Heart left ventricle (tissue), 16 donors: ENCODE results near the gene ASB2. TPM values are rescaled to one million over a fixed set of nuclear protein-coding genes. Genes with fewer than 3 reads are reported as not detected.
A peak's percentile ranks its signal among the peaks of the same experiment; 100 is the strongest.

Source experiments
- ATAC-seq, 4 donors: fragments of 200-7000 bp; cut with Tn5 transposase; one replicate each; pipeline ENCODE4 v1.9.1; 2020 to 2022; ENCODE audit warnings: moderate library complexity in 4 of 4, mild to moderate bottlenecking in 3 of 4, moderate number of reproducible peaks in 1 of 4
- DNase-seq, 5 donors: peaks; one replicate each; pipeline ENCODE4 v3.0.0-alpha.2; 2020
- H3K27ac ChIP-seq, 12 donors: fragments of 200-600 bp; sonication (generic) in 4 of 12; one replicate each; pipeline versions ENCODE4 v1.5.0 to v1.8.0; 2016 to 2022; ENCODE audit warnings: mild to moderate bottlenecking in 2 of 12
- H3K27me3 ChIP-seq, 9 donors: fragments of 200-600 bp; sonication (generic) in 2 of 9; one replicate each; pipeline versions ENCODE4 v1.5.1 to v1.8.0; 2016 to 2022; ENCODE audit warnings: mild to moderate bottlenecking in 3 of 9
- H3K36me3 ChIP-seq, 9 donors: fragments of 200-600 bp; sonication (generic) in 2 of 9; one replicate each; pipeline versions ENCODE4 v1.5.0 to v1.8.0; 2018 to 2022; ENCODE audit warnings: mild to moderate bottlenecking in 2 of 9
- H3K4me1 ChIP-seq, 12 donors: fragments of 200-600 bp; sonication (generic) in 4 of 12; one replicate each; pipeline versions ENCODE4 v1.5.0 to v1.8.0; 2016 to 2022; ENCODE audit warnings: mild to moderate bottlenecking in 3 of 12
- H3K4me3 ChIP-seq, 12 donors: fragments of 200-600 bp; sonication (generic) in 4 of 12; one replicate each; pipeline versions ENCODE4 v1.5.0 to v1.8.0; 2017 to 2022; ENCODE audit warnings: mild to moderate bottlenecking in 9 of 12, moderate library complexity in 4 of 12
- H3K9me3 ChIP-seq, 12 donors: fragments of 200-600 bp; sonication (generic) in 4 of 12; one replicate each; pipeline versions ENCODE4 v1.5.0 to v1.8.0; 2016 to 2022; ENCODE audit warnings: mild to moderate bottlenecking in 1 of 12
- POLR2A ChIP-seq, 2 donors: fragments of 450-650 bp; IDR thresholded peaks; one replicate each; pipeline ENCODE4 v1.6.1; 2017; ENCODE audit warnings: antibody characterized with exemption in 2 of 2, mild to moderate bottlenecking in 2 of 2, moderate library complexity in 2 of 2
- WGBS, 4 donors: extraction: QIAGEN DNeasy Blood & Tissue Kit in 2 of 4; methylation state at CpG; one replicate each; pipeline versions ENCODE4 v1.1.5 to v1.1.7; 2013 to 2018; 5-methylcytosine and 5-hydroxymethylcytosine counted together
- intact Hi-C, 10 donors: fragments of 100-400 bp; cut with DNase I; formaldehyde crosslinking; loops; one replicate each; pipeline versions ENCODE4 v1.11.1 to v1.14.2; 2022
- polyA plus RNA-seq, 2 donors: library from polyadenylated mRNA; stranded (reverse); fragments of 200-250 nt; gene quantifications; one replicate each; pipeline ENCODE4 v1.2.3, GENCODE V29; 2013
- total RNA-seq, 9 donors: library from RNA; depleted of rRNA in 2 of 9; stranded (reverse); fragments of >200 nt in 2 of 9; fragmentation: NEBNext Ultra II Directional in 3 of 9; extraction: Animal tissue kit (Norgen Biotek cat#: 25700) in 3 of 9; gene quantifications; one replicate each; pipeline versions ENCODE4 v1.1.0 to v1.2.4, GENCODE V29; 2016 to 2023
- TF ChIP-seq, protein P1 (sequence below), 12 donors: fragments of 200-600 bp; sonication (generic) in 4 of 12; IDR thresholded peaks; one replicate each; pipeline versions ENCODE4 v1.5.0 to v1.8.0; 2018 to 2022; ENCODE audit warnings: antibody characterized with exemption in 12 of 12, mild to moderate bottlenecking in 5 of 12
- donor health status: ischemic (EF 13 %, LVEDD 7.1; RV severe dilation, severe dysfunction).
- donor health status: healthy with polysubstance abuse.
- donor health status: DM: no; HTN: yes; CAD: no.
- donor health status: DM: no; HTN: no; CAD: no.
- donor health status: ischemic (EF 25% LVEDD 6.9; RV normal size, moderate dysfunction).
- donor health status: ischemic (EF 25% LVEDD 5.7; RV mildly dilated, moderate dysfunction).
- donor health status: healthy.
- donor health status: DM: yes; HTN: yes; CAD: no.
- donor health status: ischemic (EF 35%, LVEDD 5.7; RV mildly dilated, moderate dysfunction).
- donor health status: nonischemic (EF 11% LVEDD 7.7; RV severe dilation, severe dysfunction).
- donor health status: DM: yes; HTN: yes; CAD: no.
- donor health status: PGD.
- donor health status: ischemic (EF 29% LVEDD 5.4; RV normal size, mild dysfunction).
- donor health status: nonischemic (EF 23%, LVEDD 6.1; RV moderate dilation, normal function).

ASB2 gene
- total and polyA plus RNA-seq, 11 donors = 22.4 to 411 (median 166) TPM

DNA sequence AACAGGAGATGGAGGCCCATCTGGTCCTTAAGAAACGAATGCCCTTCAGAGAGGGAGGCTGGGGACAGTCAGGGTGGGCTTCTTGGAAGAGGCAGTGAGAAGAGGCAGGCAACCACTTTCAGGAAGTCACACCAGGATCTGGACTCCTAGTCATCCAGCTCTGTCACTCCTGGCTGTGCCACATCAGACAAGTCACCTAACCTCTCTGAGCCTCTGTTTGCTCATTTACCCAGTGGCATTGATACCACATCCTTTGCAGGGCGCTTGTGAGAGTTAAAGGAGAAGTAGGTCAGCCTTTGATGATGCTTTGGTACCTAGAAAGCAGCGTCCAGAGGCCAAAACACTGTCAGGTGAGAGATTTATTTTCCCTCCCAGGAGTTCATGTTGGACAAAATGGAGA is 31.9 kb upstream of the ASB2 start:
- Histone ChIP-seq H3K27ac (no peak overlapping the region), H3K27me3 (peaks cover 0 to 7% (median 0%) of the 10 kb centered on the region in 9 donors), H3K36me3 (no peaks in the 10 kb centered on the region), H3K4me1 (peaks cover 0 to 5% (median 0%) of the 10 kb centered on the region in 12 donors), H3K4me3 (no peak overlapping the region), H3K9me3 (no peaks in the 10 kb centered on the region)
- no peak for TF ChIP-seq POLR2A (IDR thresholded peaks at IDR 0.05)
- 70 to 83% (median 78%) methylated on average over 3 of the region's 3 CpGs for WGBS, 4 donors
- intact Hi-C loops = loop anchor here in 2 of 10 donors (10.0 kb wide), 1 partner anchor 353 kb away; no protein-coding TSS in a partner anchor
- no peak for ATAC-seq
- DNase-seq = no peak

DNA sequence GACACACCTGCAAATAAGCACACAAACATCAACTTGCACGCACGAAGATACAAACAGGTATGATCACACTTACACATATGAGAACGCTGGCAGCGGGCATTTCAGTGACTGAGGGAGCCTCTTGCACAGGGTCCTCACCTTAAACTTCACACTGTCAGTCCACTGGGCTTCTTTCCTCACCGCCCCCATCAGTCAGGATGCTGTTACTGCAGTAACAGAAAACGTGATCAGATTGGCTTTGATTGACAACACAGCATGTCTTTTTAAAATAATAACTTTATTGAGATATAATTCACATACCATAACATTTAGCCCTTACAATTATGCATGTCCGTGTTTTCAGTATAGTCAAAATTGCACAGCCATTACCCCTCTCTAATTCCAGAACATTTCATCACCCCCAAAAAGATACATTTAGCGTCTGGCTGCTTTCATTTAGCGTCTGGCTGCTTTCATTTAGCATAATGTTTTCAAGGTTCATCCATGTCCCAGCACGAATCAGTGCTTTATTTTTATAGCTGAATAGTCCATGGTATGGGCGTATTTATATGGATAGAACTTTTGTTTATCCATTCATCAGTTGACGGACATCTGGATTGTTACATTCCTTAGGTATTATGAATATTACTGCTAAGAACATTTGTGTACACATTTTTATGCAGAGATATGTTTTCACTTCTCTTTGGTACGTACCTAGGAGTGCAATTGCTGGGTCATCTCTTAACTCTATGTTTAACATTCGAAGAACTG is 29.1 kb upstream of the ASB2 start:
- no peak for DNase-seq
- no peaks in the 10 kb centered on the region for H3K36me3 ChIP-seq
- H3K27ac ChIP-seq = no peak overlapping the region
- peaks cover 0 to 12% (median 2%) of the 10 kb centered on the region in 12 donors for H3K4me1 ChIP-seq
- intact Hi-C loops = loop anchor here in 2 of 10 donors (10.0 kb wide), 1 partner anchor 351 kb away; no protein-coding TSS in a partner anchor
- no peaks in the 10 kb centered on the region for H3K9me3 ChIP-seq
- no peak for ATAC-seq
- WGBS, 4 donors = 49 to 57% (median 54%) methylated on average over 14 of the region's 14 CpGs
- peaks cover 0 to 5% (median 0%) of the 10 kb centered on the region in 9 donors for H3K27me3 ChIP-seq
- H3K4me3 ChIP-seq = no peak overlapping the region
- no peak for TF ChIP-seq POLR2A (IDR thresholded peaks at IDR 0.05)
- TF ChIP-seq, protein P1, sequence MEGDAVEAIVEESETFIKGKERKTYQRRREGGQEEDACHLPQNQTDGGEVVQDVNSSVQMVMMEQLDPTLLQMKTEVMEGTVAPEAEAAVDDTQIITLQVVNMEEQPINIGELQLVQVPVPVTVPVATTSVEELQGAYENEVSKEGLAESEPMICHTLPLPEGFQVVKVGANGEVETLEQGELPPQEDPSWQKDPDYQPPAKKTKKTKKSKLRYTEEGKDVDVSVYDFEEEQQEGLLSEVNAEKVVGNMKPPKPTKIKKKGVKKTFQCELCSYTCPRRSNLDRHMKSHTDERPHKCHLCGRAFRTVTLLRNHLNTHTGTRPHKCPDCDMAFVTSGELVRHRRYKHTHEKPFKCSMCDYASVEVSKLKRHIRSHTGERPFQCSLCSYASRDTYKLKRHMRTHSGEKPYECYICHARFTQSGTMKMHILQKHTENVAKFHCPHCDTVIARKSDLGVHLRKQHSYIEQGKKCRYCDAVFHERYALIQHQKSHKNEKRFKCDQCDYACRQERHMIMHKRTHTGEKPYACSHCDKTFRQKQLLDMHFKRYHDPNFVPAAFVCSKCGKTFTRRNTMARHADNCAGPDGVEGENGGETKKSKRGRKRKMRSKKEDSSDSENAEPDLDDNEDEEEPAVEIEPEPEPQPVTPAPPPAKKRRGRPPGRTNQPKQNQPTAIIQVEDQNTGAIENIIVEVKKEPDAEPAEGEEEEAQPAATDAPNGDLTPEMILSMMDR (IDR thresholded peaks at IDR 0.05) = peak in 5 of 12 donors; percentile 17 to 44 (median 32)

DNA sequence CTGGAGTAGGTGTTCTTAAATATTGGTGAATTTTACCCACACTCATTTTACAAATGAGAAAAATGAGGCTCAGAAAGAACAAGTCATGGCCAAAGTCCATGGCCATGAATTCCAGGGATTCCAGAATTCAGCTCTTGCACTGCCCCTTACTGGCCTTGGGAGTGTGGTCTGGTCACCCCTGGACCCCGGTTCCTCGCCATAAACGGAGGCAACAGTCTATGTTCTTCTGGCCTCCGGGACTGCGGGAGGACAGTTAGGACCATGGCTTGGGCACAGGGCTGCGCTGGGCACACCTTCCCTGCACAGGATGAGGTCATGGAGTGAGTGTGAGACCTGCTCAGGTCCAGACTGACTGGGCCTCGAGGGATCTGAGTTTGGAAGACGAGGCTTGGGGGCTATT is 27.6 kb upstream of the ASB2 start:
- H3K27ac ChIP-seq = no peak overlapping the region
- no peak for TF ChIP-seq POLR2A (IDR thresholded peaks at IDR 0.05)
- TF ChIP-seq, protein P1 (IDR thresholded peaks at IDR 0.05) = no peak
- ATAC-seq (peak in 1 of 4 donors; percentile 11), DNase-seq (no peak)
- H3K4me1 ChIP-seq = peaks cover 0 to 11% (median 3%) of the 10 kb centered on the region in 12 donors
- no peak overlapping the region for H3K4me3 ChIP-seq
- H3K36me3 ChIP-seq = no peaks in the 10 kb centered on the region
- H3K9me3 ChIP-seq = no peaks in the 10 kb centered on the region
- 71 to 91% (median 78%) methylated on average over 6 to 8 of the region's 8 CpGs for WGBS, 4 donors
- peaks cover 0 to 4% (median 0%) of the 10 kb centered on the region in 9 donors for H3K27me3 ChIP-seq
- intact Hi-C loops = loop anchor here in 4 of 10 donors (5.0 to 10.0 kb wide), 3 partner anchors 62 to 349 kb away; no protein-coding TSS in a partner anchor

DNA sequence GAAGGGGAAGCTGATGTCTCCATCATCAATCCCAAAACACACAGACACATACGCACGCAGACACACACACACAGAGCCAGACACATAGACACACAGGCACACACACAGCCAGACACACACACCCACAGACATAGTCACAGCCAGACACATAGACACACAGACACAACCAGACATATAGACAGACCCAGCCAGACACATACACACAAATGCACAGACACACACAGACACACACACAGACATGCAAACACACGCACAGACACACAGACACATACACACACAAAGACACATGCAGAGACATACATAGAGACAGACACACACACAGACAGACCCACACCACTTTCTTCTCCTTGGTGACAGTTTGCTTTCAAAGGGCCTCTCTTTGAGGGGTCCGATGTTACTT is 27.0 kb upstream of the ASB2 start:
- intact Hi-C loops = loop anchor here in 5 of 10 donors (2.0 to 10.0 kb wide), 4 partner anchors 61 to 349 kb away; no protein-coding TSS in a partner anchor
- WGBS, 4 donors = 75 to 87% (median 79%) methylated on average over 4 of the region's 4 CpGs
- peaks cover 0 to 16% (median 7%) of the 10 kb centered on the region in 12 donors for H3K4me1 ChIP-seq
- no peak overlapping the region for H3K27ac ChIP-seq
- TF ChIP-seq, protein P1 (IDR thresholded peaks at IDR 0.05) = no peak
- TF ChIP-seq POLR2A (IDR thresholded peaks at IDR 0.05) = no peak
- DNase-seq = no peak
- H3K9me3 ChIP-seq = no peaks in the 10 kb centered on the region
- no peak overlapping the region for H3K4me3 ChIP-seq
- H3K36me3 ChIP-seq = no peaks in the 10 kb centered on the region
- H3K27me3 ChIP-seq = peaks cover 0 to 4% (median 0%) of the 10 kb centered on the region in 9 donors
- no peak for ATAC-seq
